H1 (cell line): ENCODE results near the gene TEAD1. TPM values are rescaled to one million over a fixed set of nuclear protein-coding genes. Genes with fewer than 3 reads are reported as not detected.

Experiments
- CTCF ChIA-PET: fragments of 300-600 bp; sonication (Branson Sonifier 250); formaldehyde crosslinking; loops from one replicate; lab custom pipeline; 2021; ENCODE audit not compliant: partially characterized antibody; lab: Charles Lee
- POLR2A ChIA-PET: fragments of 300-600 bp; sonication (Branson Sonifier 250); formaldehyde crosslinking; loops from one replicate; lab custom pipeline; 2021; ENCODE audit warnings: inconsistent platforms; ENCODE audit not compliant: partially characterized antibody; lab: Charles Lee
- DNase-seq, 2 experiments: peaks; one replicate each; pipeline versions ENCODE4 v3.0.0 to v3.0.0-alpha.2; 2010 to 2022; ENCODE audit warnings: low spot score in 2 of 2, low read depth in 1 of 2, mixed read lengths in 1 of 2
- FAIRE-seq: peaks from 2 replicates; lab custom pipeline; 2011; peaks lifted over from hg19 to GRCh38; lab: Jason Lieb, UNC
- H2AFZ ChIP-seq: 2 replicates; pipeline ENCODE4 v1.8.1; 2012; ENCODE audit warnings: low read length, inconsistent platforms
- H2AK5ac ChIP-seq: 2 replicates; pipeline ENCODE4 v1.6.1; 2013; ENCODE audit warnings: low read depth, low read length
- H2BK120ac ChIP-seq: replicated peaks from 2 replicates; pipeline ENCODE3; 2013; ENCODE audit warnings: low read depth, low read length, inconsistent platforms
- H2BK12ac ChIP-seq: 2 replicates; pipeline ENCODE4 v1.6.1; 2013; ENCODE audit warnings: low read depth, low read length
- H2BK15ac ChIP-seq: 2 replicates; pipeline ENCODE4 v1.6.1; 2013; ENCODE audit warnings: low read length
- H2BK20ac ChIP-seq: 2 replicates; pipeline ENCODE4 v1.6.1; 2013; ENCODE audit warnings: low read length
- H2BK5ac ChIP-seq: 2 replicates; pipeline ENCODE4 v1.6.1; 2013; ENCODE audit warnings: low read depth, low read length
- H3K14ac ChIP-seq: 2 replicates; pipeline ENCODE4 v1.6.1; 2013; ENCODE audit warnings: inconsistent platforms; ENCODE audit not compliant: insufficient read length
- H3K18ac ChIP-seq: 2 replicates; pipeline ENCODE4 v1.6.1; 2013; ENCODE audit warnings: low read length; ENCODE audit errors: extremely low read depth
- H3K23ac ChIP-seq: 2 replicates; pipeline ENCODE4 v1.6.1; 2013; ENCODE audit warnings: inconsistent platforms; ENCODE audit not compliant: insufficient read length
- H3K23me2 ChIP-seq: 2 replicates; pipeline ENCODE4 v1.6.1; 2013; ENCODE audit warnings: low read depth, low read length
- H3K27ac ChIP-seq: 2 replicates; pipeline ENCODE4 v1.6.1; 2011; ENCODE audit warnings: low read depth, low read length, inconsistent platforms
- H3K27me3 ChIP-seq, 4 experiments: replicated peaks in 1 of 4; 1 replicate in 1 of 4; 2 replicates in 3 of 4; pipeline versions ENCODE4 v1.6.1 to v1.8.1; 2011 to 2013; ENCODE audit warnings: low read length in 3 of 4, mild to moderate bottlenecking in 3 of 4, inconsistent platforms in 2 of 4, mixed read lengths in 2 of 4, moderate library complexity in 1 of 4; ENCODE audit not compliant: control insufficient read depth in 3 of 4, insufficient read depth in 3 of 4; ENCODE audit errors: extremely low read depth in 1 of 4
- H3K36me3 ChIP-seq, 4 experiments: 2 replicates each; pipeline versions ENCODE4 v1.6.1 to v1.8.1; 2011 to 2013; ENCODE audit warnings: mild to moderate bottlenecking in 4 of 4, low read length in 3 of 4, moderate library complexity in 2 of 4, control low read depth in 1 of 4, inconsistent platforms in 1 of 4; ENCODE audit not compliant: insufficient read depth in 4 of 4, control insufficient read depth in 2 of 4
- H3K4ac ChIP-seq: replicated peaks from 2 replicates; pipeline ENCODE3; 2013; ENCODE audit warnings: low read length, low read depth, mixed read lengths, inconsistent platforms; ENCODE audit not compliant: insufficient read length
- H3K4me1 ChIP-seq, 4 experiments: replicated peaks in 1 of 4; 1 replicate in 1 of 4; 2 replicates in 3 of 4; pipeline versions ENCODE4 v1.6.1 to v1.8.1; 2011 to 2013; ENCODE audit warnings: low read length in 3 of 4, inconsistent platforms in 2 of 4, mixed read lengths in 1 of 4; ENCODE audit not compliant: insufficient read depth in 4 of 4, control insufficient read depth in 3 of 4
- H3K4me2 ChIP-seq, 2 experiments: 2 replicates each; pipeline versions ENCODE4 v1.6.1 to v1.8.1; 2011 to 2013; ENCODE audit warnings: low read depth in 2 of 2, low read length in 2 of 2, control low read depth in 1 of 2, inconsistent platforms in 1 of 2, mild to moderate bottlenecking in 1 of 2; ENCODE audit not compliant: insufficient read depth in 1 of 2
- H3K4me3 ChIP-seq, 4 experiments: fragments of 200-600, 300-600 bp in 1 of 4; sonication (generic), shearing (Covaris generic), sonication (Bioruptor Twin) in 1 of 4; 2 replicates each; pipeline versions ENCODE4 v1.5.1 to v1.8.1; 2011 to 2016; ENCODE audit warnings: low read length in 4 of 4, low read depth in 3 of 4, control low read depth in 2 of 4, inconsistent platforms in 2 of 4, mild to moderate bottlenecking in 2 of 4, mixed read lengths in 1 of 4, moderate library complexity in 1 of 4; ENCODE audit not compliant: insufficient read depth in 2 of 4; ENCODE audit errors: extremely low read depth in 1 of 4
- H3K56ac ChIP-seq: replicated peaks from 2 replicates; pipeline ENCODE3; 2013; ENCODE audit warnings: low read depth, mild to moderate bottlenecking, mixed read lengths, low read length, inconsistent platforms; ENCODE audit not compliant: insufficient read length
- H3K79me1 ChIP-seq: 2 replicates; pipeline ENCODE4 v1.6.1; 2013; ENCODE audit warnings: low read depth, low read length, control low read depth
- H3K79me2 ChIP-seq, 2 experiments: 2 replicates each; pipeline versions ENCODE4 v1.6.1 to v1.8.1; 2012 to 2013; ENCODE audit warnings: low read length in 2 of 2, mild to moderate bottlenecking in 2 of 2, inconsistent platforms in 1 of 2; ENCODE audit not compliant: insufficient read depth in 2 of 2, control insufficient read depth in 1 of 2
- H3K9ac ChIP-seq, 4 experiments: replicated peaks in 1 of 4; 1 replicate in 1 of 4; 2 replicates in 3 of 4; pipeline versions ENCODE4 v1.6.1 to v1.8.1; 2011 to 2013; ENCODE audit warnings: low read depth in 3 of 4, low read length in 3 of 4, control low read depth in 2 of 4, mild to moderate bottlenecking in 2 of 4, moderate library complexity in 2 of 4, inconsistent platforms in 1 of 4; ENCODE audit errors: extremely low read depth in 1 of 4
- H3K9me3 ChIP-seq, 2 experiments: 2 replicates each; pipeline versions ENCODE4 v1.6.1 to v1.8.1; 2012 to 2013; ENCODE audit warnings: mild to moderate bottlenecking in 2 of 2, moderate library complexity in 2 of 2, control low read depth in 1 of 2, inconsistent platforms in 1 of 2, low read depth in 1 of 2, low read length in 1 of 2, mixed read lengths in 1 of 2; ENCODE audit not compliant: insufficient read depth in 2 of 2
- H4K20me1 ChIP-seq, 2 experiments: replicated peaks in 1 of 2; 2 replicates each; pipeline versions ENCODE3 to v1.8.1; 2011 to 2013; ENCODE audit warnings: inconsistent platforms in 2 of 2, low read length in 2 of 2, mild to moderate bottlenecking in 1 of 2; ENCODE audit not compliant: insufficient read depth in 2 of 2, control insufficient read depth in 1 of 2
- H4K5ac ChIP-seq: 2 replicates; pipeline ENCODE4 v1.6.1; 2013; ENCODE audit warnings: low read length, low read depth, mixed read lengths, inconsistent platforms; ENCODE audit not compliant: insufficient read length
- H4K8ac ChIP-seq: 2 replicates; pipeline ENCODE4 v1.8.0; 2013; ENCODE audit warnings: mild to moderate bottlenecking, moderate library complexity, low read length, inconsistent platforms; ENCODE audit not compliant: insufficient read depth; ENCODE audit errors: extremely low read depth
- H4K91ac ChIP-seq: replicated peaks from 2 replicates; pipeline ENCODE3; 2013; ENCODE audit warnings: low read length, mixed read lengths, inconsistent platforms; ENCODE audit not compliant: insufficient read length
- BRCA1 ChIP-seq: IDR thresholded peaks from 2 replicates; pipeline ENCODE4 v1.6.1; 2012; ENCODE audit warnings: low read depth, low read length, improper control_type of control experiment
- KDM4A ChIP-seq: IDR thresholded peaks from one replicate; pipeline ENCODE4 v1.7.1; 2012; ENCODE audit warnings: low read depth, mild to moderate bottlenecking, moderate library complexity, low read length, inconsistent platforms; ENCODE audit not compliant: severe bottlenecking
- MAFK ChIP-seq: IDR thresholded peaks from 2 replicates; pipeline ENCODE4 v1.6.1; 2012; ENCODE audit warnings: low read depth, mild to moderate bottlenecking, improper control_type of control experiment, low read length
- RNF2 ChIP-seq: fragments of 200-900, 300-1000 bp; sonication (generic); IDR thresholded peaks from 2 replicates; pipeline ENCODE4 v1.7.1; 2016; ENCODE audit warnings: borderline replicate concordance, low read depth, mild to moderate bottlenecking, antibody characterized with exemption, low read length; ENCODE audit not compliant: poor library complexity, severe bottlenecking; ENCODE audit errors: missing control alignments
- SIX5 ChIP-seq: IDR thresholded peaks from 2 replicates; pipeline ENCODE4 v1.6.1; 2011; ENCODE audit warnings: mild to moderate bottlenecking, low read depth, low read length
- SRF ChIP-seq: IDR thresholded peaks from 2 replicates; pipeline ENCODE4 v1.6.1; 2011; ENCODE audit warnings: mild to moderate bottlenecking, low read depth, low read length, moderate library complexity
- SUZ12 ChIP-seq: fragments of 200-600 bp; sonication (generic); IDR thresholded peaks from 2 replicates; pipeline ENCODE4 v1.6.1; 2012; ENCODE audit warnings: mild to moderate bottlenecking, inconsistent platforms, low read length, moderate library complexity, mixed read lengths
- TAF1 ChIP-seq: IDR thresholded peaks from 2 replicates; pipeline ENCODE4 v1.6.1; 2011; ENCODE audit warnings: mild to moderate bottlenecking, low read depth, low read length
- TEAD4 ChIP-seq: IDR thresholded peaks from 2 replicates; pipeline ENCODE4 v1.6.1; 2012; ENCODE audit warnings: low read depth, low read length, inconsistent platforms, mixed read lengths
- YY1 ChIP-seq: IDR thresholded peaks from 2 replicates; pipeline ENCODE4 v1.6.1; 2011; ENCODE audit warnings: low read depth, mild to moderate bottlenecking, low read length
- WGBS, 2 experiments: shearing (Covaris generic) in 1 of 2; methylation state at CpG; one replicate each; pipeline versions ENCODE4 v1.1.6 to v1.1.7; 2013 to 2015; ENCODE audit warnings: low lambda C conversion rate in 2 of 2, mixed read lengths in 2 of 2, inconsistent platforms in 1 of 2, low coverage in 1 of 2, missing lambda C conversion rate in 1 of 2; ENCODE audit not compliant: insufficient replicate concordance in 2 of 2, insufficient coverage in 1 of 2, insufficient read length in 1 of 2; ENCODE audit errors: extremely low coverage in 1 of 2, missing lambda C conversion rate in 1 of 2; 5-methylcytosine and 5-hydroxymethylcytosine counted together
- polyA plus RNA-seq, 7 experiments: library from polyadenylated mRNA; depleted of rRNA in 3 of 7; stranded (reverse) in 5 of 7; unstranded in 2 of 7; fragments of >200 nt in 5 of 7; fragments of 200-250 nt in 2 of 7; gene quantifications; 1 replicate in 5 of 7; 2 replicates in 1 of 7; 4 replicates in 1 of 7; pipeline versions ENCODE4 v1.2.1 to v1.2.3, GENCODE V29; 2011 to 2013; ENCODE audit warnings: missing spikeins in 2 of 7, mixed read lengths in 2 of 7
- total RNA-seq: library from RNA; stranded (reverse); fragmentation: NEBNext Ultra II Directional; extraction: Animal tissue kit (Norgen Biotek cat#: 25700); gene quantifications from 2 replicates; pipeline ENCODE4 v1.2.1, GENCODE V29; 2021

The TEAD1 gene
- total and polyA plus RNA-seq, 2 of the 8 experiments (the other 6 are each of a cell fraction or from before 2014, with no cell fraction given) = 15.6 to 67.4 TPM

DNA sequence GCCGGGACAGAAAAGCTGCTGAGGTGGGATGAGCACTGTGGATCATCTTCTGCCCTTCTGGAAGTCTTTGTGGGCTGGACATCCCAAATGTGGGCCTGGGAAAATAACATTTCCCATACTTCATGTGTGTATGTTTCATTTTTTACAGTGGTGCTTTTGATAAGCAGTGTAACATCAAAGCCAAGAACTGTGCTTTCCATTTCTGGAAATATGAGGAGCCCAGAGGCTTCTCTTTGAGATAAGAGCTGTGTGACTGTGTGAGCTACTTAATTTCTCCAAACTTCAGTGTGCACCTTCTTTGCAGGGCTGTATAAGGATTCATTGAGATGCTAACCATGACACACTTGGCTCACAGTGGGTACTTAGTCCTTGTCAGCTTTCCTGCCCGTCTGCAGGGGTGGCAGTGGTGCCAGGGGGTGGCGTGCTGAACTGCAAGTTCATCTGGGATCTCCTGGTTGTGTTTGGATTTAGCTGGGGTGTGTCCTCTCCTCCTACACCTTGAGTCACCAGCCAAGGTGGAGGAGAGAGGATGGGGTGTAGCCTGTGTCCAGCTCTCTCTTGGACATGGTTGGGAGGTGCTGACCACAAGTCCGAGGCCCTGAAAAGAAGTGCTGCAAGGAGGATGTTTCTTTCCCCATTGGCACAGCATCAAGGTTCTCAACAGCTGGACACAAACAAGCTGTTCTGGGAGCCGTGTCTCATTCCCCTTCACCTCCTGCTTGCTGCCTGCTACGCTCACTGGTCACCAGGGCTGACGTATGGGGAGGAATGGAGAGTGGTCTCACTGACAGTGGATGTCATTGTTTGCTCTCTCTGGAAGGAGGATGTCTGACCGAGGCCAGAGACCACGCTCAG lies 139.4 kb downstream of the TEAD1 start:
- peaks cover 0 to 89% of the 10 kb centered on the region in 2 experiments; a peak in 2 of 4 replicates for H3K79me2 ChIP-seq
- H2AK5ac ChIP-seq = peak overlapping the region; percentile 45; the same call in 1 of the 2 replicates
- no peak overlapping the region for H3K4me2 ChIP-seq
- no peak overlapping the region for H3K4ac ChIP-seq
- no peak overlapping the region for H3K18ac ChIP-seq
- peaks cover 14% of the 10 kb centered on the region; the same call in 1 of the 2 replicates for H3K79me1 ChIP-seq
- no peak overlapping the region for H2BK12ac ChIP-seq
- H2AFZ ChIP-seq = no peak overlapping the region
- H2BK15ac ChIP-seq = no peak overlapping the region
- FAIRE-seq = no peak
- peak overlapping the region; percentile 1; the same call in 1 of the 2 replicates for H2BK5ac ChIP-seq
- no peak overlapping the region for H3K56ac ChIP-seq
- H2BK120ac ChIP-seq = no peak overlapping the region
- H3K27ac ChIP-seq = no peak overlapping the region
- no peak overlapping the region for H3K9ac ChIP-seq
- H3K23me2 ChIP-seq = no peaks in the 10 kb centered on the region
- no peaks in the 10 kb centered on the region for H3K27me3 ChIP-seq
- no peak overlapping the region for H3K23ac ChIP-seq
- no peak overlapping the region for H4K8ac ChIP-seq
- H3K4me3 ChIP-seq = no peak overlapping the region
- no peak for DNase-seq
- H4K91ac ChIP-seq = no peak overlapping the region
- peaks cover 3 to 14% (median 7%) of the 10 kb centered on the region in 4 experiments; a peak in 6 of 7 replicates for H3K4me1 ChIP-seq
- 88% methylated on average over 9 of the region's 9 CpGs; no CpG with 5 or more reads in 1 of the 2 experiments for WGBS, 2 experiments
- ChIA-PET CTCF (interaction anchor here (0.9 to 4.7 kb wide), 9 partner anchors 9 to 482 kb away, joined by 3 to 19 read pairs (median 4); no protein-coding TSS in a partner anchor), POLR2A (interaction anchor here (1.7 kb wide), 1 partner anchor 15 kb away, joined by 10 read pairs; no protein-coding TSS in a partner anchor)
- H4K20me1 ChIP-seq = peaks cover 0 to 3% of the 10 kb centered on the region in 2 experiments
- H3K14ac ChIP-seq = no peak overlapping the region
- H3K9me3 ChIP-seq = no peaks in the 10 kb centered on the region
- H3K36me3 ChIP-seq = no peaks in the 10 kb centered on the region
- no peak overlapping the region for H4K5ac ChIP-seq
- H2BK20ac ChIP-seq = no peak overlapping the region
- TF ChIP-seq SRF (no peak), YY1 (no peak), KDM4A (no peak), SUZ12 (no peak), TAF1 (no peak), TEAD4 (no peak), SIX5 (no peak), MAFK (no peak), BRCA1 (no peak), RNF2 (no peak)
